GM19324 (cell line): Measurements from ENCODE around the gene IER3IP1.
A peak's percentile ranks its signal among the peaks of the same experiment; 100 is the strongest.
"Not testable (repeated sequence)": the region's sequence is repeated elsewhere in the genome, so short reads cannot be mapped to it uniquely, and the experiment has no call there.

Experiments used
- ATAC-seq: cut with Tn5 transposase; IDR thresholded peaks from one replicate; pipeline ENCODE4 v1.9.1; 2021; ENCODE audit warnings: mild to moderate bottlenecking, moderate library complexity; ENCODE audit not compliant: unreplicated experiment, low FRiP score

IER3IP1 gene, protein sequence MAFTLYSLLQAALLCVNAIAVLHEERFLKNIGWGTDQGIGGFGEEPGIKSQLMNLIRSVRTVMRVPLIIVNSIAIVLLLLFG

GRCh38 chr18:47175898-47176575 is at the start of gene IER3IP1:
IER3IP1 (minus strand) TSS chr18:47176364; CDS start chr18:47176277, 87 bp downstream.
- ATAC-seq: peak; percentile 87

DNA sequence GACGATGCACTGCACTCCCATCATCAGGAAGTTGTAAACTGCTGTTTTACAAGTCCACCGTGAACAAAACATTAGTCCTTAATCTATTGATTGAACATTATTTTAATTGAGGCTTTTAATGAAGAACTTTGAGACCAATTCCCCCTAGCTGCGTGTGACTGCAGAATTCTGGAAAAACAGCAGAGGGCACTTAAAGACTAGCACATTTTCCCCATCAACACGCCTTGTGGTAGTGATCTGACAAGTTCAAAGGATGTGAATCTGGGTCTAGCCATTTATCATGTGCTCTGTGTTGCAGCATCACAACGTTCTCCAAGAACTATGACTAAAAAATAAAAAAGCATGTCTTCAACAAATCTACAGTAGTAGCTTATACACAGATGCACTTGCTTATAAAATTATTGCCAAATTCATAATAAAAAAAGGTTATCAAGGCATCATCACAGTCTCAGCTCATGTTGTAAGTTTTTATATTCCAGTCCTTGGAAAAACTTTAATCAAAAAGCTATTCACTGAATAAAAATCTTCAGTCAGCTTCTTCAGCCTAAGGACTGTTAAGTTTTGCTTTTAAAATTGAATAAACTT is 39.5 kb upstream of the IER3IP1 start:
- no peak for ATAC-seq

GRCh38 chr18:47209171-47209570 is 33.0 kb upstream of the IER3IP1 start:
- no peak for ATAC-seq

DNA sequence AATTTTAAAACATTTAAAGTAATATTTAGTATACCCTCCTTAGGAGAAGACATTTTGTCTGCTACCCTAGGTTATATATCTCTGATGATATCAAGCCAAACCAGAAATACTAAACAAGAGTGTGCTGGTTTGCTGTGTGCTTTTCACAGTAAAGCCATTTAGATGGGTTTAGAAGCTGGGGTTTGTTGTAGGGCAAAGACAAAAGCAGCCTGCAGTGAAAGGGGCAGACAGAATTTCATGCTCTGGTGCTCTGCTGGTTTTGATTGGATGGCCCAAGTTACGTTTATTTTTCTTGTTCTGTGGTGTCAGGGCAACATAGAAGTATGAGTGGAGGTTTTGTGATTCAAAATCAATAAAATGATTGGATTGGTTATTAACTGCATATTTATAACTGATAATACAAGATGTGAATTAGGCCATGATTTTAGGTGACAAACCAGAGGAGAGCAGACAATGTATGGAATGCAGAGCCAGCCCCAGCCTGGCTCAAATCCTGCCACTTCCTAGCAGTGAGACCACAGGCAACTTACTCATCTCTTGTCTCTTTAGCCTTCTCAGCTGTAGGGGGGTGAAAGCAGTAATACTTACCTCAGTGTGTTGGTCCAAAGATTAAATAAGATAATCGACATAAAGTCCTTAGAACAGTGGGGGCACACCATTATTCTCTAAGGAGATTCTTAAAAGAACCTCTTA is 30.9 kb upstream of the IER3IP1 start:
- ATAC-seq: no peak

GRCh38 chr18:47204908-47205522 is 28.9 kb upstream of the IER3IP1 start:
- ATAC-seq: no peak

DNA sequence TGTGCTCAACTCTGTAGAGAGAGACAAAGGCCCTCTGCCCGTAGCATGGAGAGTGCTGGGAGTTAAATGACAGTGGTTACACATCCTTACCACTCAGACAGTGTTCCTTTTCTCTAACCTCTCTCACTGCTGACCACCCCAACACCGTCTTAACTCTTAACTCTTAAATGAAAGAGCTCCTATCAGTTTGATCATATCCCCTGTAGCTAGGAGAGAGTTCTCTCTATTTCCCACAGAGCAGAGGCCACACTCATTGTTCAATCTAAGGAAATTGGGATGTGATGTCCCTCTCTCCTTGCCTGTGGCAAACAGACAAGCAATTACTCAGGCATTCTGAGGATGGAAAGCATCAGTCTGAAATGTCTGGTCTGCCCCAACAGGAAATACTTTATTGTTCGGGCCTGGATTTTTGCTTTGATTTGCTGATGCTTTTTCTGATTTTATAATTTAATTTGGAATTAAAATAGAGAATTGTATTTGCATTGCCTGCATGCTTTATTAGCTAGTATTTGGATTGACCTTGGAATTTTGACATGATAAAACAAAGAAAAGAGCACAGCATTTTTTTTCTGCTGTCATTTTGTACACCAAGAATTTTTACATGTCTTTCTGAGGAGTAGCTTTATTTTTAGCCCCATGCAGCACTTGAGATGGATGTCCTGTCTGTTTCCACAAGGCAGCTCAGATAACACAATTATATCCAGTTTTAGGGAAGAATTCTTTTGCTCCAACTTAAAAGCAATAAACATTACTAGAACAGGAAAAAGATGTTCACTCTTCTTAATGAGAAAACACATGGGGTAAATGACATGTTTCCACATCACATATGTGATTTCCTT is 27.7 kb upstream of the IER3IP1 start:
- no peak for ATAC-seq

DNA sequence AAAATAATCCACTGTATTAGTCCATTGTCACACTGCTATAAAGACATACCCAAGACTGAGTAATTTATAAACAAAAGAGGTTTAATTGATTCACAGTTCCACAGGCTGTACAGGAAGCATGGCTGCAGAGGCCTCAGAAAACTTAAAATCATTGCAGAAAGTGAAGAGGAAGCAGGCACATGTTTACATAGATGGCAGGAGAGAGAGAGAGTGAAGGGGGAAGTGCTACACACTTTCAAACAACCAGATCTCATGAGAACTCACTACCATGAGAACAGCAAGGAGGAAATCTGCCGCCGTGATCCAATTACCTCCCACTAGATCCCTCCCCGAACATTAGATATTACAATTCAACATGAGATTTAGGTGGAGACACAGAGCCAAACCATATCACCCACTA is 19.8 kb upstream of the IER3IP1 start:
- ATAC-seq: not testable (repeated sequence)

DNA sequence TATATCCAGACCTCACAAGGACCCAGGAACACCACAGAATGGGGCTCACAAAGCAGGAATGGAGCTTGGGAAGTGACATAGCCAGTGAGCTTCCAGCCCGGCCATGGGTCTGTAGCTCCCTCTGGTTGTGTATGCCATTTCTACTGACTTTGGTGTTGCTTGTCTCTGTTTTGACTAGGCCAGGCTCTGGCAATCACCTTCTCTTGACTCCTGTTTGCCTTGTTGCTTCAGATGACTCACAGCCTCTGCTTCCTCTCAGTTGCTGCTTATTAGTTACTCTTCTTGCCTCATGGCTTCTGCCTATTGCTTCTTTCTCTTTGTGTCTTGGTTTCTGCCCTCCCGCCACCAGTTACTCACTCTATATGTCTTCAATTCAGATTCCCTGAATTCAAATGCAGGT is 15.8 kb upstream of the IER3IP1 start:
- no peak for ATAC-seq

- ATAC-seq: no peak
Measured at GRCh38 chr18:47187721-47188120, 11.6 kb upstream of the IER3IP1 start.

DNA sequence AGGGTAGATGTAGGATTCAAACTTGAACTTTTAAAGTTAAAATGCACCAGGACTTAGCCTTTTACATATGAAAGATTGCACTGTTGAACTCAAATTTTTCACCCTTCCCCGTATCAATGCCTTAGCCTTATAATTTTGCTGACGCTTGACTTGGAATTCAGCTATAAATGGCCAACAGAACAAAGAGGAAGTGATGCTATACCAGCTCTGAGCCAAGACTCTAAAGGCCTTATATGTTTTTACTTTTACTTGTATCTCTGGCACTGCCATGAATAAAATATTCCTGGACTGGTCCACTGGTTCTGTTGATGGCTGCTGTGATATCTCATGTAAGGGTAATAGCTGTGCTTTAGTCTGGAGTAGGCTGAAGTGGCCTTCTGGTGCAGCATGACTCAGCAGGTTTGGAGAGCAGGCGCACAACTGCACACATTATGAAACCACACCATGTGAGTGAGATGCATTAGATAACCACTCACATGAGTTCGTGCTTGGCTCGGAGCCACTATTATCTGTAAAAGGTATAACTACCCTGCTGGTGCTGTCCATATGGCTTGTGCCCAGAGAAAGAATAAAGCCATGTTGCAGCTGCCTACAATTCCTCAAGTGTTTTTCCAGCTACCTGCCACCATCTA is 8.4 kb upstream of the IER3IP1 start:
- ATAC-seq: no peak

DNA sequence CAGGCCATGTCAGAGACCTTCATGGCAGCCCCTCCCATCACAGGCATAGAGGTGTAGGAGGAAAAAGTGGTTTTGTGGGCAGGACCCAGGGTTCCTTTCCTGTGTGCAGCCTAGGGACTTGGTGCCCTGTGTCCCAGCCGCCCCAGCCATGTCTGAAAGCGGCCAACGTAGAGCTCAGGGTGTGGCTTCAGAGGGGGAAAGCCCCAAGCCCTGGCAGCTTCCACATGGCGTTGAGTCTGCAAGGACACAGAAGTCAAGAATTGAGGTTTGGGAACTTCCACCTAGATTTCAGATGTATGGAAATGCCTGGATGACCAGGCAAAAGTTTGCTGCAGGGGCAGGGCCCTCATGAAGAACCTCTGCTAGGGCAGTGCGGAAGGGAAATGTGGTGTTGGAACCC is 6.0 kb upstream of the IER3IP1 start:
- not testable (repeated sequence) for ATAC-seq

DNA sequence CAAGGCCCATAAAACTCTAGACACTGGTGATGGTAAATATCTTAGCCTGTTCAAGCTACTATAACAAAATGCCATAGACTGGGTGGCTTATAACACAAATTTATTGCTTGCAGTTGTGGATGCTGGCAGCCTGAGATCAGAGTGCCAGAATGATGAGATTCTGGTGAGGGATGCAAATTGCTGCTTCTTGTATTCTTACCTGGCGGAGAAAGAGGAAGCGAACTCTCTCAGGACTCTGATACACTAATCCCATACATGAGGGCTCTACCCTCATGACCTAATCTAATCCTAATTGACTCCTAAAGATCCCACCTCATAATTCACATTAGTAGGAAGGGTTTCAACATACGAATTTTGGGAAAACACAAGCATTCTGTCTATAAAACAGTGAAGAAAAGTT is 4.6 kb upstream of the IER3IP1 start:
- no peak for ATAC-seq

DNA sequence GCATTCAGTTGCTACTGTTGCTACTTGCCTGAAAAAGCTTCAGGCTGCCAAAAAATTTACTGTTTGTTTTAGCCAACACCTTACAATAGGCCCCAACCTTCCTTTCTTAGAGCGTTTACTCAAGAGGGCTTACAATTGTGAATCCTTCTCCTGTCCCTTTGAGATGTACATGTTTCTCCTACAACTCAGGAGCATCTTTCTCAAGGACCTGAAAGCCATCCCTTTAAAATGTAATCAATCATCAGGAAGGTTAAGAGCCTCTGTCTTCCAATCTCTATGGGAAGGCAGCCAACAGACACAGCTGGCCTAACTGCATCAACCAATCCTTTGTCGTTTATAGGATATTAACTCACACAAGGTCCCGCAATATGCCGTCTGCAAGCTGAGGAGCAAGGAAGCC is 3.4 kb upstream of the IER3IP1 start:
- no peak for ATAC-seq

- no peak for ATAC-seq
Measured at GRCh38 chr18:47175283-47175897, 774 bp downstream of the IER3IP1 start.

DNA sequence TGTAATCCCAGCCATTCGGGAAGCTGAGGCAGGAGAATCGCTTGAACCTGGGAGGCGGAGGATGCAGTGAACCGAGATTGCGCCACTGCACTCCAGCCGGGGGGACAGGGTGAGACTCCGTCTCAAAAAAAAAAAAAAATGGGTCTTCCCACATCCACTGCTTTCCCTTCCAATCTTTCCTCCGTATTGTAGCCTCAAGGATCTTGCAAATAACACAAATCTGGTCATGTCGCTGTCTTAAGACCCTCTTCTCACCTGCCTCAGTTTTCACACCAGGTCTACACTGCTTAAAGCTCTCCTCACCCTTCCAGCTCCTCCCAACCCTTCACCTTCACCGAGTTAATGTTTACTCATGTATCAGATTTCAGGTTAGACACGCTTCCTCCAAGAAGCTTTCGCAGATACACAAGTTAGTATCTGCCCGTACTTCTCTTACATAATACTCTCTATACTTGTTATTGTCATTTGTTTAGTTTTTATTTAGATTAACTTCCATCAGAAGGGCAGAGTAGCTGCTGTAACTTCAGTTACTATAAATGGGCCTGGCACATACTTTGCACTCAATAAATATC is 1.5 kb downstream of the IER3IP1 start:
- ATAC-seq: no peak

DNA sequence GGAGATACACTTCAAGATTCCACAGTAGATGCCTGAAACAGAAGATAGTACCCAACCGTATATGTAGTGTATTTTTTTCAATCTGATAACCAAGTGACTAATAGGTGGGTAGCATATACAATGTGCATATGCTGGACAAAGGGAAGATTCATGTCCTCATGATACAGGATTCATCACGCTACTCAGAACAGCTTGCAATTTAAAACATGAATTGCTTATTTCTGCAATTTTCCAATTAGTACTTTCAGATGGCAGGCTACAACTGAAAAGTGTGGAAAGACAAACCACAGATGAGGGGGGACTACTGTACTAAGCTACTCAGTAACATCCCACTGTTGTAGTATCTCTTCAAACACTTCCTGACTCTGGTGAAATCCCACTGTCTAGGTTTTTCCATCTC is 3.7 kb downstream of the IER3IP1 start:
- no peak for ATAC-seq

- ATAC-seq: no peak
Measured at GRCh38 chr18:47168913-47169312, 7.3 kb downstream of the IER3IP1 start.

DNA sequence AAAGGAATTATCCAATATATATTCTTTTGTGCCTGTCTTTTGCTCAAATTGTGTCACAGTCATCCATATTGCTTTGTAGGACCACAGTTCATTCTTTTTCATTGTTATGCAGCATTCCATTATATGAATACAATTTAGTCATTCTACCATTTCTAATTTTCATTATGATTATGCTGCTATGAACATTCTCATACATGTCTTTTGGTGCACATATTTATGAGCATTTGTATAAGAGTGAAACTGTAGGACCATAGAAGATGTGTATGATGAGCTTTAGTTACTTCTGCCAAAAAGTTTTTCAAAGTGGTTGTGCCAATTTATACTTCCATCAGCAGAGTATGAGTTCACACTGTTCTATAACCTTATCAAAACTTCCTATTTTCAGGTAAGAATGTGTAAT is 7.7 kb downstream of the IER3IP1 start:
- no peak for ATAC-seq

DNA sequence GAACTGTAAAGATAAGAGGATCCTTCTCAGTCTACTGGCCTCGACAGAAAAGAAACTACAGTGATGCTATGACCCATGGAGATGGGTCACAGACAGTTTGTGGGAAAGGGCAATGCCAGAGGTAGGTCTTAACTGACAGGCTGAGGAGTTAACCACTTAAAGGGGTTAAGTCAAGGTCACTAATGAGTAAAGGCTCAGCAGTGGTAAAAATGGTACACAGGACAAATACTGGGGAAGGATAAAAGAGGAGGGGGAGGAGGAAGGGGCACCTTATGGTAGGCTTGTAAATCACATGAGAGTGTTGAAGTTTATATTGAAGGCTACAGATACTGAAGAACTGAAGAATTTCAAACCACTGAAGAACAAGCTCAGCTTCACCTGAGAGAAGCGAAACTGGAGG is 9.9 kb downstream of the IER3IP1 start:
- no peak for ATAC-seq
